22Rv1 (cell line): ENCODE results near the gene LNPEP.

ENCODE experiments used
- ZFX ChIP-seq: fragments of 450-650 bp; IDR thresholded peaks from 2 replicates; pipeline ENCODE4 v1.6.1; 2017; ENCODE audit warnings: antibody characterized with exemption, borderline replicate concordance
- TF ChIP-seq, protein P1 (sequence below): fragments of 450-650 bp; IDR thresholded peaks from 2 replicates; pipeline ENCODE4 v1.5.1; 2017; ENCODE audit warnings: mild to moderate bottlenecking

DNA sequence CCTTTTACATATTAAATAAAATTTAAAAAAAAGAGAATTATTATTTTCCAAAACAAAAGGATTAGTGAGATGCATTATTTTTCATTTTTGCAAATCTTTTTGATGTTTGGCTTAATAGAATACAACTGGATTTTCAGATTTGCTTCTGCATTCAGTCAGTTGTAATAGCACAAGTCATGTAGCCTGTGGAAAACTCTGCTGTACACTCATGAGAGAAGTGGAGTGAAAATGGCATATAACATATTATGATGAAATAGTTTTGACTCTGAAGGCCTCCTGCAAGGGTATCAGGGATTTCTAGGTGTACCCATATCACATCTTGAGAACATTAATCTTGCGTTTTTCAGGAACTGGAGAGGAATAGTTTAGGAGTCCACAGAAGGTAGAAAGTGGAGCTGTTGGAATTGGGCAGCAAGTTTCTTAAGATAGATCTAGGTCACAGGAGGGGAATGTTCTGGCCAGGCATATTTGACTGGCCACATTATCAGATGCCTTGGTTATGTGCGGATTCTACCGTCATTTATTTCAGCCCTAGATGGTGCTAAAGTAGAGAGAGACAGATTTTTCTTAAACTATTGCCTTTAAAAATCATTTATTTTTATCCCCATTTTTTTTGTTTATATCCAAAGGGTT is 16.4 kb downstream of the LNPEP start:
- TF ChIP-seq, protein P1, sequence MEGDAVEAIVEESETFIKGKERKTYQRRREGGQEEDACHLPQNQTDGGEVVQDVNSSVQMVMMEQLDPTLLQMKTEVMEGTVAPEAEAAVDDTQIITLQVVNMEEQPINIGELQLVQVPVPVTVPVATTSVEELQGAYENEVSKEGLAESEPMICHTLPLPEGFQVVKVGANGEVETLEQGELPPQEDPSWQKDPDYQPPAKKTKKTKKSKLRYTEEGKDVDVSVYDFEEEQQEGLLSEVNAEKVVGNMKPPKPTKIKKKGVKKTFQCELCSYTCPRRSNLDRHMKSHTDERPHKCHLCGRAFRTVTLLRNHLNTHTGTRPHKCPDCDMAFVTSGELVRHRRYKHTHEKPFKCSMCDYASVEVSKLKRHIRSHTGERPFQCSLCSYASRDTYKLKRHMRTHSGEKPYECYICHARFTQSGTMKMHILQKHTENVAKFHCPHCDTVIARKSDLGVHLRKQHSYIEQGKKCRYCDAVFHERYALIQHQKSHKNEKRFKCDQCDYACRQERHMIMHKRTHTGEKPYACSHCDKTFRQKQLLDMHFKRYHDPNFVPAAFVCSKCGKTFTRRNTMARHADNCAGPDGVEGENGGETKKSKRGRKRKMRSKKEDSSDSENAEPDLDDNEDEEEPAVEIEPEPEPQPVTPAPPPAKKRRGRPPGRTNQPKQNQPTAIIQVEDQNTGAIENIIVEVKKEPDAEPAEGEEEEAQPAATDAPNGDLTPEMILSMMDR: no peak
- no peak for TF ChIP-seq ZFX
